Measurements from ENCODE around the gene CYP21A2. TPM values are rescaled to one million over a fixed set of nuclear protein-coding genes. Genes with fewer than 3 reads are reported as not detected.
"Not testable (repeated sequence)": the region's sequence is repeated elsewhere in the genome, so short reads cannot be mapped to it uniquely, and the experiment has no call there.

The CYP21A2 gene
- polyA plus RNA-seq, 2 donors, result 0.43 to 0.47 TPM

GRCh38 chr6:32028631-32029030 is 9.6 kb upstream of the CYP21A2 start:
- not testable (repeated sequence) for H3K9me3 ChIP-seq (ENCODE audit: control insufficient read depth in 2 of 2, insufficient read depth in 1 of 2, low read depth in 1 of 2, low read length in 1 of 2); H3K27ac ChIP-seq (ENCODE audit: low read depth in 2 of 2, low read length in 1 of 2); H3K36me3 ChIP-seq (ENCODE audit: control insufficient read depth in 2 of 2, insufficient read depth in 2 of 2, low read length in 1 of 2); H3K4me1 ChIP-seq (ENCODE audit: control insufficient read depth in 2 of 2, insufficient read depth in 2 of 2, low read length in 1 of 2); H3K27me3 ChIP-seq (ENCODE audit: control insufficient read depth in 1 of 2, insufficient read depth in 2 of 2, low read length in 2 of 2); H3K4me3 ChIP-seq (ENCODE audit: low read depth in 1 of 2, low read length in 2 of 2)
- WGBS, 2 donors, result 45 to 76% methylated on average over 5 to 6 of the region's 10 CpGs

GRCh38 chr6:32029553-32029952 is 8.7 kb upstream of the CYP21A2 start:
- H3K9me3 ChIP-seq (ENCODE audit: control insufficient read depth in 2 of 2, insufficient read depth in 1 of 2, low read depth in 1 of 2, low read length in 1 of 2); H3K27me3 ChIP-seq (ENCODE audit: control insufficient read depth in 1 of 2, insufficient read depth in 2 of 2, low read length in 2 of 2); H3K4me3 ChIP-seq (ENCODE audit: low read depth in 1 of 2, low read length in 2 of 2); H3K27ac ChIP-seq (ENCODE audit: low read depth in 2 of 2, low read length in 1 of 2); H3K4me1 ChIP-seq (ENCODE audit: control insufficient read depth in 2 of 2, insufficient read depth in 2 of 2, low read length in 1 of 2); H3K36me3 ChIP-seq (ENCODE audit: control insufficient read depth in 2 of 2, insufficient read depth in 2 of 2, low read length in 1 of 2): not testable (repeated sequence)
- 86 to 87% methylated on average over 6 to 8 of the region's 14 CpGs for WGBS, 2 donors

DNA sequence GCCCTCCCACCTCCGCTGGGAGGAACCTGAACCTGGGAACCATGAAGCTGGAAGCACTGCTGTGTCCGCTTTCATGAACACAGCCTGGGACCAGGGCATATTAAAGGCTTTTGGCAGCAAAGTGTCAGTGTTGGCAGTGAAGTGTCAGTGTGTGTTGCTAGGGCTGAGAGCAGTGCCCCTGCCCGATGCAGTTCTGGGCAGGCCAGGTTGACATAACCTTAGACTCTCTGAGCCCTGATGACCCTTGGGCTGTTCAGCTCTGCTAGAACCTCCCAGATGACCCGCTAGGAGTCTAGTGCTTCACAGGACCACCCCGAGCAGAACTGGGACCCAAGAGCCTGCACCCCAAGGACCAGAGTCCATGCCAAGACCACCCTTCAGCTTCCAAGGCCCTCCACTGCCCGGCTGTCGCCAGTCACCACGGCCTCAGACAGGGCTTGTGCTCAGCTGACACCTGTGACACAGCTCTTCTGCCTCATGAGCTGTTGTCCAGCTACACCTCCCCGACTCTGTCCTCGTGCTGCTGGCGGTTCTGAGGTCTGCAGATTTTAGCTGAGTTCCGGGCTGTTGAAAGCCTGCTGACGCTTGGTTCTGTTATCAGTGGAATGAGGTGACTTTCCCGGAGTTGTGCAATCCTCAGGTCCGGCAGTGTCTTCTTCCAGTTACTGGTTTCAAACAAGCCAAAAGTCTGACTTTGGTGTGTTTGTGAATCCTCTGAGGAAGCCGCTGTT is 2.8 kb upstream of the CYP21A2 start:
- not testable (repeated sequence) for H3K27me3 ChIP-seq (ENCODE audit: control insufficient read depth in 1 of 2, insufficient read depth in 2 of 2, low read length in 2 of 2); H3K4me3 ChIP-seq (ENCODE audit: low read depth in 1 of 2, low read length in 2 of 2); H3K9me3 ChIP-seq (ENCODE audit: control insufficient read depth in 2 of 2, insufficient read depth in 1 of 2, low read depth in 1 of 2, low read length in 1 of 2); H3K36me3 ChIP-seq (ENCODE audit: control insufficient read depth in 2 of 2, insufficient read depth in 2 of 2, low read length in 1 of 2); H3K4me1 ChIP-seq (ENCODE audit: control insufficient read depth in 2 of 2, insufficient read depth in 2 of 2, low read length in 1 of 2); H3K27ac ChIP-seq (ENCODE audit: low read depth in 2 of 2, low read length in 1 of 2)
- WGBS, 2 donors, result no CpG with 5 or more reads among the region's 16 CpGs

GRCh38 chr6:32037136-32037535 is 1.1 kb upstream of the CYP21A2 start:
- H3K27ac ChIP-seq (ENCODE audit: low read depth in 2 of 2, low read length in 1 of 2); H3K9me3 ChIP-seq (ENCODE audit: control insufficient read depth in 2 of 2, insufficient read depth in 1 of 2, low read depth in 1 of 2, low read length in 1 of 2); H3K27me3 ChIP-seq (ENCODE audit: control insufficient read depth in 1 of 2, insufficient read depth in 2 of 2, low read length in 2 of 2); H3K4me1 ChIP-seq (ENCODE audit: control insufficient read depth in 2 of 2, insufficient read depth in 2 of 2, low read length in 1 of 2); H3K4me3 ChIP-seq (ENCODE audit: low read depth in 1 of 2, low read length in 2 of 2); H3K36me3 ChIP-seq (ENCODE audit: control insufficient read depth in 2 of 2, insufficient read depth in 2 of 2, low read length in 1 of 2): not testable (repeated sequence)
- 78% methylated on average over 4 to 5 of the region's 5 CpGs for WGBS, 2 donors

- not testable (repeated sequence) for H3K27ac ChIP-seq (ENCODE audit: low read depth in 2 of 2, low read length in 1 of 2); H3K4me1 ChIP-seq (ENCODE audit: control insufficient read depth in 2 of 2, insufficient read depth in 2 of 2, low read length in 1 of 2); H3K4me3 ChIP-seq (ENCODE audit: low read depth in 1 of 2, low read length in 2 of 2); H3K27me3 ChIP-seq (ENCODE audit: control insufficient read depth in 1 of 2, insufficient read depth in 2 of 2, low read length in 2 of 2); H3K9me3 ChIP-seq (ENCODE audit: control insufficient read depth in 2 of 2, insufficient read depth in 1 of 2, low read depth in 1 of 2, low read length in 1 of 2); H3K36me3 ChIP-seq (ENCODE audit: control insufficient read depth in 2 of 2, insufficient read depth in 2 of 2, low read length in 1 of 2)
- 74 to 86% methylated on average over 4 of the region's 5 CpGs for WGBS, 2 donors
These were observed 663 bp downstream of the CYP21A2 start for GRCh38 chr6:32038878-32039277.

- not testable (repeated sequence) for H3K36me3 ChIP-seq (ENCODE audit: control insufficient read depth in 2 of 2, insufficient read depth in 2 of 2, low read length in 1 of 2); H3K9me3 ChIP-seq (ENCODE audit: control insufficient read depth in 2 of 2, insufficient read depth in 1 of 2, low read depth in 1 of 2, low read length in 1 of 2); H3K4me1 ChIP-seq (ENCODE audit: control insufficient read depth in 2 of 2, insufficient read depth in 2 of 2, low read length in 1 of 2); H3K27ac ChIP-seq (ENCODE audit: low read depth in 2 of 2, low read length in 1 of 2); H3K4me3 ChIP-seq (ENCODE audit: low read depth in 1 of 2, low read length in 2 of 2); H3K27me3 ChIP-seq (ENCODE audit: control insufficient read depth in 1 of 2, insufficient read depth in 2 of 2, low read length in 2 of 2)
- WGBS, 2 donors, result 73 to 79% methylated on average over 17 to 23 of the region's 24 CpGs
These were observed 1.4 kb downstream of the CYP21A2 start for GRCh38 chr6:32039321-32040274.

DNA sequence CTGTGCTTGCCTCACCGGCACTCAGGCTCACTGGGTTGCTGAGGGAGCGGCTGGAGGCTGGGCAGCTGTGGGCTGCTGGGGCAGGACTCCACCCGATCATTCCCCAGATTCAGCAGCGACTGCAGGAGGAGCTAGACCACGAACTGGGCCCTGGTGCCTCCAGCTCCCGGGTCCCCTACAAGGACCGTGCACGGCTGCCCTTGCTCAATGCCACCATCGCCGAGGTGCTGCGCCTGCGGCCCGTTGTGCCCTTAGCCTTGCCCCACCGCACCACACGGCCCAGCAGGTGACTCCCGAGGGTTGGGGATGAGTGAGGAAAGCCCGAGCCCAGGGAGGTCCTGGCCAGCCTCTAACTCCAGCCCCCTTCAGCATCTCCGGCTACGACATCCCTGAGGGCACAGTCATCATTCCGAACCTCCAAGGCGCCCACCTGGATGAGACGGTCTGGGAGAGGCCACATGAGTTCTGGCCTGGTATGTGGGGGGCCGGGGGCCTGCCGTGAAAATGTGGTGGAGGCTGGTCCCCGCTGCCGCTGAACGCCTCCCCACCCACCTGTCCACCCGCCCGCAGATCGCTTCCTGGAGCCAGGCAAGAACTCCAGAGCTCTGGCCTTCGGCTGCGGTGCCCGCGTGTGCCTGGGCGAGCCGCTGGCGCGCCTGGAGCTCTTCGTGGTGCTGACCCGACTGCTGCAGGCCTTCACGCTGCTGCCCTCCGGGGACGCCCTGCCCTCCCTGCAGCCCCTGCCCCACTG is 2.3 kb downstream of the CYP21A2 start:
- not testable (repeated sequence) for H3K9me3 ChIP-seq (ENCODE audit: control insufficient read depth in 2 of 2, insufficient read depth in 1 of 2, low read depth in 1 of 2, low read length in 1 of 2); H3K27ac ChIP-seq (ENCODE audit: low read depth in 2 of 2, low read length in 1 of 2); H3K4me1 ChIP-seq (ENCODE audit: control insufficient read depth in 2 of 2, insufficient read depth in 2 of 2, low read length in 1 of 2); H3K36me3 ChIP-seq (ENCODE audit: control insufficient read depth in 2 of 2, insufficient read depth in 2 of 2, low read length in 1 of 2); H3K27me3 ChIP-seq (ENCODE audit: control insufficient read depth in 1 of 2, insufficient read depth in 2 of 2, low read length in 2 of 2); H3K4me3 ChIP-seq (ENCODE audit: low read depth in 1 of 2, low read length in 2 of 2)
- 81 to 87% methylated on average over 22 to 23 of the region's 43 CpGs for WGBS, 2 donors

GRCh38 chr6:32041050-32041321 is 2.8 kb downstream of the CYP21A2 start:
- H3K27me3 ChIP-seq (ENCODE audit: control insufficient read depth in 1 of 2, insufficient read depth in 2 of 2, low read length in 2 of 2); H3K9me3 ChIP-seq (ENCODE audit: control insufficient read depth in 2 of 2, insufficient read depth in 1 of 2, low read depth in 1 of 2, low read length in 1 of 2); H3K4me3 ChIP-seq (ENCODE audit: low read depth in 1 of 2, low read length in 2 of 2); H3K36me3 ChIP-seq (ENCODE audit: control insufficient read depth in 2 of 2, insufficient read depth in 2 of 2, low read length in 1 of 2); H3K27ac ChIP-seq (ENCODE audit: low read depth in 2 of 2, low read length in 1 of 2); H3K4me1 ChIP-seq (ENCODE audit: control insufficient read depth in 2 of 2, insufficient read depth in 2 of 2, low read length in 1 of 2): not testable (repeated sequence)
- 48 to 77% methylated on average over 5 to 7 of the region's 13 CpGs for WGBS, 2 donors

GRCh38 chr6:32041385-32041784 is 3.2 kb downstream of the CYP21A2 start:
- H3K27me3 ChIP-seq (ENCODE audit: control insufficient read depth in 1 of 2, insufficient read depth in 2 of 2, low read length in 2 of 2); H3K4me1 ChIP-seq (ENCODE audit: control insufficient read depth in 2 of 2, insufficient read depth in 2 of 2, low read length in 1 of 2); H3K27ac ChIP-seq (ENCODE audit: low read depth in 2 of 2, low read length in 1 of 2); H3K9me3 ChIP-seq (ENCODE audit: control insufficient read depth in 2 of 2, insufficient read depth in 1 of 2, low read depth in 1 of 2, low read length in 1 of 2); H3K4me3 ChIP-seq (ENCODE audit: low read depth in 1 of 2, low read length in 2 of 2); H3K36me3 ChIP-seq (ENCODE audit: control insufficient read depth in 2 of 2, insufficient read depth in 2 of 2, low read length in 1 of 2): not testable (repeated sequence)
- 66 to 82% methylated on average over 6 of the region's 10 CpGs for WGBS, 2 donors

All from esophagus (tissue), 2 donors.